Neural cell (in vitro differentiated cells): ENCODE data around the gene ACAD9.

ENCODE experiments used
- EP300 ChIP-seq: fragments of 450-650 bp; conservative IDR thresholded peaks from 2 replicates; pipeline ENCODE4 v1.6.1; 2014; ENCODE audit warnings: antibody characterized with exemption, mild to moderate bottlenecking, moderate library complexity; ENCODE audit not compliant: poor library complexity, severe bottlenecking
- EZH2 ChIP-seq: fragments of 200-600, 300-800 bp; shearing (Covaris generic), sonication (generic); IDR thresholded peaks from 2 replicates; pipeline ENCODE4 v1.6.1; 2014; ENCODE audit warnings: antibody characterized with exemption, low read length, borderline replicate concordance, mild to moderate bottlenecking; ENCODE audit not compliant: insufficient read depth, poor library complexity, severe bottlenecking
- POLR2AphosphoS5 ChIP-seq: IDR thresholded peaks from 2 replicates; pipeline ENCODE4 v1.6.1; 2012
- REST ChIP-seq: IDR thresholded peaks from 2 replicates; pipeline ENCODE4 v1.6.1; 2012; ENCODE audit warnings: borderline replicate concordance
- TF ChIP-seq, protein P1 (sequence below): fragments of 450-650 bp; IDR thresholded peaks from 2 replicates; pipeline ENCODE4 v1.5.1; 2014; ENCODE audit warnings: antibody characterized with exemption, mild to moderate bottlenecking, moderate library complexity; ENCODE audit not compliant: poor library complexity, severe bottlenecking

DNA sequence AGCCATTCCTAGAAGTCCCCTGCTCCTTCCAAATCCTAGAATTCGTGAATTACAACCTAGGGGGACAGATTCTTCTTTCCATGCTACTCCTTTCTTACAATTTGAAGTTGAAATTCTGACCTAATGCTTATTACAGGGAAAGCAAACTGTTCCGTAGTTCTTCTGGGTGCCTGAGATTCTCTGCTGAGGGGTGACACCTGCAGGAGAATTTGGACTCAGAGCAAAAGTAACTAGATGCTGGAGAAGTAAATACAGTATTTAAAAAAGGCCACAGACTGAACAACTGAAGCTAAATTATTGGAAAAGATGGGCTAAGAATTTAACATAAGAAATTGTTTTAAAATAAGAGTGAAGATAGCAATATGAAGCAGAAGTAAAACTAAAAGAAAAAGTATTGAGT lies 37.9 kb downstream of the ACAD9 start:
- TF ChIP-seq, protein P1, sequence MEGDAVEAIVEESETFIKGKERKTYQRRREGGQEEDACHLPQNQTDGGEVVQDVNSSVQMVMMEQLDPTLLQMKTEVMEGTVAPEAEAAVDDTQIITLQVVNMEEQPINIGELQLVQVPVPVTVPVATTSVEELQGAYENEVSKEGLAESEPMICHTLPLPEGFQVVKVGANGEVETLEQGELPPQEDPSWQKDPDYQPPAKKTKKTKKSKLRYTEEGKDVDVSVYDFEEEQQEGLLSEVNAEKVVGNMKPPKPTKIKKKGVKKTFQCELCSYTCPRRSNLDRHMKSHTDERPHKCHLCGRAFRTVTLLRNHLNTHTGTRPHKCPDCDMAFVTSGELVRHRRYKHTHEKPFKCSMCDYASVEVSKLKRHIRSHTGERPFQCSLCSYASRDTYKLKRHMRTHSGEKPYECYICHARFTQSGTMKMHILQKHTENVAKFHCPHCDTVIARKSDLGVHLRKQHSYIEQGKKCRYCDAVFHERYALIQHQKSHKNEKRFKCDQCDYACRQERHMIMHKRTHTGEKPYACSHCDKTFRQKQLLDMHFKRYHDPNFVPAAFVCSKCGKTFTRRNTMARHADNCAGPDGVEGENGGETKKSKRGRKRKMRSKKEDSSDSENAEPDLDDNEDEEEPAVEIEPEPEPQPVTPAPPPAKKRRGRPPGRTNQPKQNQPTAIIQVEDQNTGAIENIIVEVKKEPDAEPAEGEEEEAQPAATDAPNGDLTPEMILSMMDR = peak; percentile 14
- TF ChIP-seq EZH2 (no peak), POLR2AphosphoS5 (no peak), REST (no peak), EP300 (no peak)
